HPDE6-E6E7 (cell line): Measurements from ENCODE around the gene FRMPD4.

Experiments used
- DNase-seq: peaks from one replicate; pipeline ENCODE4 v3.0.0; 2011; ENCODE audit warnings: missing footprints; ENCODE audit errors: extremely low spot score

FRMPD4 gene

GRCh38 chrX:12210971-12211370, 72.7 kb downstream of the FRMPD4 start:
- DNase-seq, result no peak

- DNase-seq, result no peak
Observed at GRCh38 chrX:12223650-12224049, 85.4 kb downstream of the FRMPD4 start.

- DNase-seq, result no peak
Observed at GRCh38 chrX:12225107-12225506, 86.8 kb downstream of the FRMPD4 start.

DNA sequence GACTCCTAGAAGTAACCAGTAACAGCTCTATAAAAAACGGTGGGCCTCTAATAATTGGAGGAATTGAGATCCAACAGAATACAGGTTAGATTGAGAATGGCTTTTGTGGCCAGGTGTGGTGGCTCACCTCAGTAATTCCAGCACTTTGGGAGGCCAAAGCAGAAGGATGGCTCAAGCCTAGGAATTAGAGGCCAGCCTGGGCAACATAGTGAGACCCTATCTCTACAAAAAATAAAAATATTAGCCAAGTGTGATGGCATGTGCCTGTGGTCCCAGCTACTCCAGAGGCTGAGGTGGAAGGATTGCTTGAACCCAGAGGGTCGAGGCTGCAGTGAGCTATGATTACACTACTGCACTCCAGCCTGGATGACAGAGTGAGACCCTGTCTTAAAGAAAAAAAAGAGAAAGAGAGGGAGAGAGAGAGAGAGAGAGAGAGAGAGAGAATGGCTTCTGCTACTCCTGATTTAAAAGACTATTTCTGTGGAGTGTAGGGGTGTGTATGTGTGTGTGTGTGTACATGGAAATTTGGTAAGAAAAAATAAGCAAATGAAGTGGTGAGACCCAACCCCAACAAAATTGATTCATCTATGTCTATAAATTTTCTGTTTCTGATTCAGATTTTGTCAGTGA, 89.3 kb downstream of the FRMPD4 start:
- DNase-seq, result no peak

DNA sequence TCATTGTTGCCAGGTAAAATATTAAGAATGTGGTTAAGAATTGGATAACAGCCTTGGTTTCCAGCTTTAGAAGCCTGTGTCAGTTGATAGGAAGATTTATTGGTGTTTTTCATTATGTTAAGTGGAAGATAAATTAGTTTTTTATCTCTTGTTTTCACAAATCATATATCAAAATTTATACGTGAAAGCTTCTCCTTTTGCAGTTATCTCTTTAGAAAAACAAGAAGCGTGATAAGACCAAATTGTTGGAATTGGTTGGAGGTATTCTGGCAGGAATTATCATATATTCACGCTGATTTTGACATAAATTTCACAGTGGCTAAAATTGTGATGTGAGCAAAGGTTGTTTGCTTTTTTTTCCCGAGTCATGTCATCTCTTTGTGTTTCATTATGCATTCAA, 90.6 kb downstream of the FRMPD4 start:
- DNase-seq, result no peak

DNA sequence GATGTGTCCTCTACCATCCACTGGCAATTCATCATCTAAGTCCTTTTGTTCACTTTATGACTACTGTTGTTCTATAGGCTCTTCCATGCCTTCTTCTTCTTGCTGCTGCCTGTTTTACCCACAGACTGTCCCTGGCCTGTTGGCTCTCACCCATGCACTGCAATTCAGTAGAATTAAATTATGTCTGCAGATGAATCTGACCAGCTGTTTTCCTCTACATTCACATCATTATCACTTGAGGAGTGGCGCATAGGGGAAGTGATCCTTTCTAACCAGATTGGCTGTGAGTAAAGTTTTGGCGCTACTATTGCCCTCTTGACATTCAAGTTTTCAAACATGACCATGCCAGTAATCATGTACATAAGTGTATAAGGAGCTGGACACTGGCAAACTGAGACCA, 91.7 kb downstream of the FRMPD4 start:
- DNase-seq, result no peak

- no peak for DNase-seq
Observed at GRCh38 chrX:12234534-12235329, 96.5 kb downstream of the FRMPD4 start.

DNA sequence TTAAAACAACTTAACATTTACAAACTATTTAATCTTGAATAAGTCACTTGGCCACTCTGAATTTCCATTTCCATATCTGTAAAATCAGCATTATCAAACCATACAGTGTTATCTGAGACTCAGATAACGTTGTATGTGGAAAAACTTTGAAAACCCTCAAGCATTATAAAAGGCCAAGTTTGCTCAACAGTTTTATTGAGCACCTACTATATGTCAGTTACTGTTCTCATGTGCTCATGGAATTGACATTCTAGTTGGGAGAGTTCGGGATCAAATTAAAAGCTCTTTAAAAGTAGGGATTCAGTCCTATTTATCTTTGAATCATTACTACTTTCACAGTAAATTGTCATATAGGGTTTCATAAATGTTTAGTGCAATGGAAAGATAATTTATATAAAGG, 97.9 kb downstream of the FRMPD4 start:
- DNase-seq, result no peak

DNA sequence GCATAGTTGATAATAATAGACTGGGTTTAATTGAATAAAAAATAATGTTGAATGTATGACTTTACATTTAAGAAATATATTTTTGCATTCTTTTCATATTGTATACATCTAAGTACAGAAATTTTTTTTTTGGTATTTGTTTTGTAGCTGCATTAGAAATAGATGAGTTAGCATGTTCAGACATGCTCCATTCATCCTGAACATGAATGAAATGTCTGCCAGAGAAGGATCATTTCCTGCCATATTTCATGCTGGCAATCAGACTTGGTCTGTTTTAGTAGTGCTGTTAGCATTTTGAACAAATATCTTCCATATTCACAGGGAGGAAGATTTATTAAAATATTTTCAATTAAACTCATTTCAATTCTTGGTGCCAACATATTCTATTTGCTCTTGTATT, 98.9 kb downstream of the FRMPD4 start:
- DNase-seq, result peak; percentile 11

DNA sequence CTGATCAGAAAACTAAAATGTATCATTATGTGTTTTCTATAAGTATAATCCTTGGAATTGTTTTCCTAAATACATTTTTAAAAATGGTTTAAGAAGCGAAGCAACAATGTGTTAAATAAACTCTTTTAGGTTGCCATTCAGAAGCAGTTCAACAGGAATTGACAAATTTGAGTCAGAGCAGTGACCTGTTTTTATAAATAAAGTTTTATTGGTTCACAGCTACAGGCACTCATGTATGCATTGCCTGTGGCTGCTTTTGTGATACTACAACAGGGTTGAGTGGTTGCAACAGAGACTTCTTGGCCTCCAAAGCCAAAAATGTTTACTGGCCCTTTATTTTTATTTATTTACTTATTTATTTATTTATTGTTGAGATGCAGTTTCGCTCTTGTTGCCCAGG, 99.5 kb downstream of the FRMPD4 start:
- DNase-seq, result no peak

DNA sequence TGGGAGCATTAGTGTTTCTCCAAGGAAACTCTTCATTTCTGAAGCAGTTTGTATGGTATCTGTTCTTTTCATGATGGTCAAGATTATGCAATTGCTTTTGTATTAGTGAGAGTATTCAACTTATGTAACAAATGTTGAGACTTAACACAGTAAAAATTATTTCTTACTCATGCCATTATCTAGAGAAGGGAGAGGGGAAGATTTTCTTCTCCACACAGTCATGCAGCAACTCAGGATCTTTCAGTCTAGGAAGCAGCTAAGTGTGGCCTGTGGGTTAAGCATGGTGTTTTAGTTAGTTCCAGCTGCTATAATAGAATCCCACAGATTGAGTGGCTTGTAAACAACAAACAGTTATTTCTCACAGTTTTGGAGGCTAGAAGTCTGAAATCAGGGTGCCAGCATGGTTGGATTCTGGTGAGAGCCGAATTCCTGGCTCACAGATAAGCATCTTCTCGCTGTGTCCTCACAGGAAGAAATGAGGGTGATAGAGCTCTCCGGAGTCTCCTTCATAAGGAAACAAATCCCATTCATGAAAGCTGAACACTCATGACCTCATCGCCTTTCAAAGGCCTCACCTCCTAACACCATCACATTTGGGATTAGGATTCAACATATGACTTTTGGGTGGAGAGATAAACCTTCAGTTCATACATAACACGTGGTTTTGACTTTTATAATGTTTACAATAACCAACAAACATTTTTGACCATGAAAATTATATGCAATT, 101.2 kb downstream of the FRMPD4 start:
- no peak for DNase-seq

DNA sequence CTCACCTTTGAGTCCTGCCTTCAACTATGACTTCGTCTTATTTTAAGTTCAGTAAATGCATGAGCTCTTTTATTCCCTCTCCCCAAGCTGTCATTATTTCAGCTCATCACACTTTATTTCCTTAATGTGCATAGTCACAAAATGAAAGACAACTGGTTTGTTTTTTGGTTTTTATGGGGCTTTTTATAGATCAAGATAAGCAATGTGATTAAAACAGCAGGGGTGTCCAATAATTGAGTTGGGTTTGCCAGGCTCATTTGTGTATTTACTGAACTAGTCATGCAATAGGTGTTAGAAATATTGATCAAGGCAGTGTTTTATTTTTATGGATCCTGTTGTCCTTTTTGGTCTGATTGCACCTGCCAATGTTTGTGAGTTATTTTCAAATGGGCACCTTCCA, 102.2 kb downstream of the FRMPD4 start:
- no peak for DNase-seq

DNA sequence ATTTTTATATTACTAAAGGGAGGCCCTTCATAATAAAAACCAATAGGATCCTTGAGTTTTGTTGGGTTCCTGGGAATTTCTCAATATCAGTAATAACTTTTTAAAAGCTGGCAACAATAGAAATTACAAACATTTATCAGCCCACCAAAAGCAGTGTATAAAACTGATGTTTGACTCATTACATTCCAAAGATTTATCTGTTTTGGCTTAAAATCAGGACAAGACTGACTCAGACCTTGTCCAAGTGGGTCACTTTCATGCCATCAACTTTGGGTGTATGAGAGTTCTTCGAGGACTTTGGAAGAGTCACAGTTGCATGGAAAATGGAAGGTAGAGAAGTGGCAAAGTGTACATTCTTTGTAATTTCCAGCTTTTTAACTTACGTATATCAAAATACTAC, 102.8 kb downstream of the FRMPD4 start:
- DNase-seq, result no peak

DNA sequence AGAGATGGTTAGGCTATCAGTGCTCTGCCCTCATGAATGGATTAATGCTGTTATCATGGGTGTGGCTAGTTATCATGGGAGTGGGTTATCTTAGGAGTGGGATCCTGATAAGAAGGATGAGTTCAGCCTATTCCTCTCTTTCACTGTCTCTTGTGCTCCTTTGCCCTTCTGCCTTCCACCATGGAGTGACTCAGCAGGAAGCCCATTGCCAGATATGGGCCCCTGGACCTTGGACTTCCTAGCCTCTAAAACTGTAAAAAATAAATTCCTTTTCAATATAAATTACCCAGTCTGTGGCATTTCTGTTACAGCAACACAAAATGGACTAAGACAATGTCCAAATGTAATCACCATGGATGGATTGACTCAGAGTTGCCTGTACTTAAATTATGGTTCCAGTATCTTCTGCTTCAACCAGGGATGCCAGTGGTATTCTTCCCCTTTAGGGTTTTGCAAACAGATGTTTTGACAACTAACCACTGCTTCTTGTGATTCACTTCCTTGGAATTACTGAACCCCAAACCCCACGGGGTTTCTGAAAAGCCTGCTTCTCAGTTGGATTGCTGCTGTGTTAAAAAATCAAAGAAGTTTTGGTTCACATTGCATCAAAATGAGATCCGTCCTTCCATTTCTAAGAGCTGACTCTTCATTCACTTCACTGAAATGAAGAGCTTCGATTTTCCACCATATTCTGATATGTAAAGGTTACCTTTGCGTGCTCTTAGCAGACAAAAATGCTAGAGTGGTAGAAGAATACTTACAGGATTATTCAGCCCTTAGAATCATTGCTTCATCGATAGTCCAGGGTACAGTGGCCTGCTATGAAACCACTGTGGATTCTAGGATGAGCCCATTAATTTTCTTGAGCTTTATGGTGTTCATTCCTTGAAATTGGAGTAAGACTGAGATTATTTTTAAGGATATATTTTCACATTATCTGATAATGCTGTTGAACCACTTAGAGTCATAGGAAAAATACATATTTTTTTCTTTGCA, 107.7 kb downstream of the FRMPD4 start:
- DNase-seq, result no peak

- DNase-seq, result no peak
Observed at GRCh38 chrX:12249997-12250396, 111.7 kb downstream of the FRMPD4 start.

- no peak for DNase-seq
Observed at GRCh38 chrX:12263211-12263610, 124.9 kb downstream of the FRMPD4 start.

DNA sequence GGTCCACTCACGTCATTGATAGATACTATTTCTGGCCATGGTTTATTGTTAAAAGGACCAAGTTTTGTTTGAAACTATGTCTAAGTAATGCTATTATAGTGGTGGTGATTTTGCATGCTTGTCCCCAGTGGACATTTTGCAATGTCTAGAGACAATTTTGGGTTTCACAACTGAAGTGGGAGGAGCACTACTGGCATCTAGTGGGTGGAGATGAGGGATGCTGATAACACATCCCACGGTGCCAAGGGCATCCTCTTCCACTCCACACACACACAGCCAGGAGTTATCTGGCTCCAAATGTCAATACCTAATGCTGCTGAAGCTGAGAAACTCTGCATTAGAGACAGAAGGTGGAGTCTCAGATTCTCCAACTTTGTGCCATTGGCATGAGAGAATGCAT, 131.2 kb downstream of the FRMPD4 start:
- DNase-seq, result no peak

- no peak for DNase-seq
Observed at GRCh38 chrX:12278151-12278550, 139.9 kb downstream of the FRMPD4 start.

- no peak for DNase-seq
Observed at GRCh38 chrX:12282991-12283390, 144.7 kb downstream of the FRMPD4 start.

DNA sequence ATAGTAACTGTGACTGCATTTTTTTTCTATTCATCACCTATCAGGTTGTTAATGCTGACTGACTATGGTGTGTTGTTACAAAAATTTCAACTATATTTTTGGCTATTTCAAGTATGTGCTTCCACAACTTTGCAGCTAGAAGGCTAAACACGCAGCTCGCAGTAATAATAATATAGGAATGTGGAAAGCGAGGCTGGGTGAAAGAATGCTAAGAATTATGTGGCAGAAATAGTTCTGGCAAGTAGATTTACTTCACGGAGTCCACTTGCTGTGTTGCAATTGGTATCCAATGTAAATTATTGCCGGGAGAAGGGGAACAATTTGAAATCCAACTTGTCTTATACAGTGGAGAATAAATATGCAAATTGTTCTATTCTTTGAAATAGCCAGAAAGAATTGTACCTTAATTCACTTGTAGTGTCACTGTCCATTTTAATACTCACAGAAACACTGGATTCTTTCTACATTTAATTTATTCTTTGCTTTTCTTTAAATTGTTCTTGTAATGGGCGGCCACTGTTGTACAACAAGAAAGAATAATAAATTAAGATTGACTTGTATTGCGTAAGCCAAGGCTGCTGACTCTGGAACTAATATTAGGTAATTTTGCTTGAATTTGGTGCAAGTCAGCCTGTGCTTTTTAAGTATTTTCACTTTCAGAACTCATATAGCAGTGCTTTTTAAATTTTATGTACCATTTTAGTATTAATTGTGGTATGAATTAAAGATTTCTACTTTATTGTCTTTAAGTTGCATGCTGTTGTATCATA, 154.9 kb downstream of the FRMPD4 start:
- no peak for DNase-seq

DNA sequence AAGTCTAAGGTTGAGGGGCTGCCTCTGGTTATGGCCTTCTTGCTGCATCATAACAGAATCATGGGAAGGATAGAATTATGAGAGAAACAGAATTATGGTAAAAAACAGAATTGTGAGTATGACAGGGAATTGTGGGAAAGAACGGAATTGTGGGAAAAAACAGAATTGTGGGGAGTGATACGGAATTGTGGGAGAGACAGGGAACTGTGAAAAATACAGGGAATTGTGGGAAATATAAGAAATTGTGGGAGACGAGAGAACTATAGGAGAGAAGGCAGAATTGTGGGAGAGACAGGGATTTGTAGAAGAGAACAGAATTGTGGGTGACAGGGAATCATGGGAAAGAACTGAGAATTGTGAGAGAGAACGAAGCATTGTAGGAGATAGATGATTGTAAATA, 159.1 kb downstream of the FRMPD4 start:
- no peak for DNase-seq
